Stimulated activated CD8-positive, alpha-beta memory T cell treated with anti-CD3 and anti-CD28 coated beads, Interleukin-7, amount 100 ng/mL, for 48 hours (primary cell): ENCODE results near the gene GFM1.
A peak's percentile ranks its signal among the peaks of the same experiment; 100 is the strongest.

Source experiments
- DNase-seq, 2 donors: peaks; one replicate each; pipeline ENCODE4 v3.0.0-alpha.2; 2020; ENCODE audit warnings: low read depth in 1 of 2; ENCODE audit errors: extremely low read depth in 1 of 2

GFM1 gene

DNA sequence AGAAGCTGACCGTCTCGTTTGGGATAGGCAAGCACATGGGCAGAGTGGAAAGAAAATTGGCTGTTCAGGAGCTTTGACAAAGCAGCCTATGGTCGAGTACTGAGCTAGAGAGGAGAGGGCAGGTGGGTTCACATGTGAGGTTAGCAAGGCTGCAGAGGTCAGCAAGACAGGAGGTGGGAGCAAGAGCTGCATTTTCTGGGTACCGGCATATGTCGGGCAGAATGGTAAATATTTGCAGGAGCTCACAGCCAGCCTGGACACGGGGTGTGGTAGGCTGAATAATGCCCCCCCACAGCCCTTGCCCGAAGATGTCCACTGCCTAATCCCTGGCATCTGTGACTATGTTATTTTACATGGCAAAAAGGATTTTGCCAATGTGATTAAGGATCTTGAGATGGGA, 79.7 kb downstream of the GFM1 start:
- no peak for DNase-seq

DNA sequence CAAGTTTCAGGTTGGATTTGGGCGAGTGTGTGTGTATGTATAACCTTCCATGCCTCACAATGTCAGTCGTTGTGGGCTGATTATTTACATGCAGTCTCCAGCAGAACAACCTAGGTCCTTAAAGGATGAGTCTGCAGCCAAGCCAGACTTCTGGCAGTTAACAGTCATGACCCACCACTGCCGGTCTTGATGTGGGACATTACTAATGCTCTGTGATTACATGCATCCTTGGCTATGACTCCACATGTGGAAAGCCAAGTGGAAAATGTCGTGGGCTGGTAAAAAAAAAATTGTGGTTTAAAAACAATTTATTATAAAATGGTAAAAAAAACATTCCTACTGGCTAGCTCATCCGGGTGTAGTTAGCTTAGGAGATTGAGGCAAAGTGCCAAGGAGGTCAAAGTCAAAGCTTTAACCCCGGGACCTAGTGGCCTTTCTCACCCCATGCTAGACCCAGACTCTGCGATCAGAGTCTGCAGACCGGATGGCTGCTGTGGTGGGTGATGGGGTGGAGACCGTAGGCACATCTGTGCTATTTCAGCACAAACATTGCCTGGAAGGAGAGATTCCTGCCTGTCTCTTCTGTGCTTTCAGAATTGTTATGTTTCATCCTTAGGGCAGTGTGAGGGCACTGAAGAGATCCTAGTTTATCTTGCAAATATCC, 81.2 kb downstream of the GFM1 start:
- DNase-seq, result no peak

DNA sequence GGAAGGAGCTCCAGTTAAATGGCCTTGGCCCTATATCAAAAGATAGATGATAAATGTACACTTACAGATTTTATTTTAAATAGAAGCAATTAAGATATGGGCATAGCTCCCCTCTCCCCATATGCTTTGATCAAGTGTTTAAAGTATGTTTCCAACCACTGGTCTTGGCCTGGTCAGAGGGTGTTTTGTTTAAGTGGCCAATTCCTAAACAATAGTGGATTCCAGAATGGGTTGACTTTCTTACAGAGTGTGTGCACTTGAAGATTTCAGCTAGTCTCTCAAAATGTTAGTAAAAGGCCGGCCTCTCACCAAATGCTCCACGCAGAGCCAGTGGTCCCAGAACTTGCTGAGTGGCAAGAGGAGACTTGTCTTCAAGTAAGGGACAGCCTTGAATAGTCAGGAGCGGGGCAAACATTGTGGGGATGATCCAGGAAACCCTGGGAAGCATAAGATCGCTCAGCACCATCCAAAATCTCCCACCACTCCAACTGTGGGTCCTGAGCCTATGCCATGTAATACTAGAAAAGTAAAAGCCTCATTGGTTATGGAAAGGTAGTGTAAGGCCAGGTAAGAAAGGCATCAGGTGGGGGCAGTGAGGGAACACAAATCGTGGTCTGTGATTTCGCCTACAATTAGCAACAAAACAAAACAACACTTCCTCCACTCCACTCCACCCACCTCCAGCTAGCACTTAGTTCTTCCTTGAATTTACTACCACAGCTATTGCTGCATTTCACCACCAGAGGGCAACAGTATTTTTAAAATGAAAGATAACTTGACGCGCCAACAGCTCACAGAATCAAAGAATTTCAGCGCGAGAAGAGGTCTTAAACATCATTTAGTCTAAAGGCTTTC, 83.1 kb downstream of the GFM1 start:
- no peak for DNase-seq

DNA sequence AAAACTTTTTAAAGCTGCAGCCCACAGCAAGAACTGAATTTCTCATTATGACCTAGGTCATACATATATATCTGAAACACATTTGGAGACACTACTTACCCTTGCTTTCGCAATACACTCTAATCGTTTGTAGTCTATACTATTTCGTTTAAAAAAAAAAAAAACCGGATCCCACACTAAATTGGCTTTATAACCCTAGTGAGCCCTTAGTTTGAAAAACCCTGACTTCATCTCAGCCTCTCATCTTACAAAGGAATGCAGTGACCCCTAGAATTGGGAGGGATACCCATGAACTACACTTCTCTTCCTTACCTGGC, 83.7 kb downstream of the GFM1 start:
- no peak for DNase-seq

DNA sequence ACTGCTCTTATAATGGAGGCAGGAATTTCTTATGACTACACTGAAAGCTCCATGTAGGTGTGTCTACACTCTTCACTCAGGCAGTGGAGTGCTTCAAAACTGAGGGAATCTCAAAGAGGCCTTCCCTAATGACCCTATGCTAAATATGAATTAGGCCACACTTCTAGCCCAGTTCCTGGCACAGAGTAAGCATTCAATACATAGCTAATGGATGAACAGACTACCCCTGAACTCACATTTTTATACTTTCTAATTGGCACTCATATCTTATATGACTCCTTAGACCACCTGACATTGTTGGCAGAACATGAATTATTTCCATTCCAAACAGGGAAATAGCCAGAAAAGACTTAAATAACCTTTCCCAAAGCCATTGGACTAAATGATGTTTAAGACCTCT, 84.5 kb downstream of the GFM1 start:
- DNase-seq, result no peak

DNA sequence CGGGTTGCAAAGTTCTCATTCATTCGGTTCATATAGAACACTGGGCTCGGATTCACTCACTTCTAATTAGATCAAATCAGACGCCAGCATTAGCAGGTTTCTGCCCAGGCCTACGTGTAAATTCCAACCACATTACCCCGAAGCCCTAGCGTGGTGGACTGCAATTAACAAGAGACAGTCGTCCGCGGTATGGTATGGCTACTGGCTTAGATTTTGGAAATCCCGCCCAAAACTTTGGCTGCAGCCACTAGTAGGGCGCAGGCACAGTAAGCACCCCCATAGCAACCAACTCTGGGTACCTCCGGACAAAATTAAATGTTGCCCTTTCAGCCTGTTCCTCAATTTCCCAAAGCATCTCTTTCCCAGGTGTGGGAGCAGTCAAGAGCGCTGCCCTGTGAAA, 87.2 kb downstream of the GFM1 start:
- DNase-seq, result no peak

DNA sequence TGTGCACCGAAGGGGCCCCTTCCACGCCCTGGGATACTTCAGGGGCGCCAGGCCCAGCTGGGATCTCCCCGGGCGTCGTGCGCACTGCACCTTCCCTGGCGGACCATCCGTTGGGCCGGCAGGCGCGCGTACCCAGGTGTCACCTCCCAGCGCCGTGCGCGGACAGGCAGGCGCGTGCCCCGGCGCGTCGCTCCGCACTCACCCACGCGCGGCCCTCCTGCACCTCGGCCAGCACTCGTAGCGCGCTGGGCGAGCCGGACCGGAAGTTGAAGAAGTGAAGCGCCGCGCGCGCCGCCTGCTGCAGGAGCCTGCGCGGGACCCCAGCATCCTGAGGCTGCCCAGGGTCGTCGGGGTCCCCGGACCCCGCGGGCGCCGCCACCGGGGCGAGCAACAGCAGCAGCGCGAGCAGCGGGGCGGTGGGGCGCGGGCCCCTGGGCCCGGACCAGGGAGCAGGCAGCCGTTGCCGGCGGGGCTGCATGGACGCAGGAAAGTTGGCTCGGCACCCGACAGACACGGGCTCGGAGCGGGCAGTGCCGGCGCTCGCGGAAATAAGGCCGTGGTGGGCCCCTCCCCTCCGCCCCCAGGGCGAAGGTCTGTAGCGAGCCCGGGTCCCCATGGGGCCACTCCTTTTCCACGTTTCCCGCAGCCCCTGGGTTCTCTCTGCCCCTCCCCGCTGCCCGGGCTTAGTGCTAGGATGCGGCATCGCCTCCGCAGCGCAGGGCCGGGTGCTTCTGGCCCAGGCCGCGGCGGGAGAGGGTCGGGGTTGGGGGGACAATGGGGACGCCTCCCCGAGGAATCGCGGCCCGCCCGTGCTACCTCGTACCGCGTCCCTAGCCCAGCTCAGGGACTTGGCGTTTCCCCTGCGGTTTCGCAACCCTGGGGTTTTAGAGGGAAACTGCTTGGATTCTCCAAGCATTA, 87.9 kb downstream of the GFM1 start, which contains the start of gene RARRES1:
Gene RARRES1 (minus strand): TSS at position 520 of the 918 bp plus-strand sequence. CDS start 42 bp downstream, at position 478.
- peak; percentile 17 to 21 for DNase-seq

DNA sequence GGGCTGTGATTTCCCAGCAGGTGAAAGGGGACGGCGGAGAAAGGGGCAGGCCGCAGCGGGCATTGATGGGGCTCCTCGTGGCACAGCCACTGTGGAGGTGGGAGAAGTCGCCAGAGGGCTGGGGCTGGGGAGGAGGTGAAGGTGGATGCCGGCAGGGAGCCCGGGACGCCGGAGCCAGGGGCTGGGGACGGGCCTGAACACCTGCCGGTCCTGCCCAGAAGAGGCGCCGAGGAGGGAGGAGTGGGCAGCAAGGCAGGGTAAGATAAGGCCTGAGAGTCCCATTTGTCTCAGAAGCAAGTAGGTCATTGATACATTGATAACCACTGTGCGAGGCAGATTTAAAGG, 88.5 kb downstream of the GFM1 start:
- DNase-seq, result no peak

DNA sequence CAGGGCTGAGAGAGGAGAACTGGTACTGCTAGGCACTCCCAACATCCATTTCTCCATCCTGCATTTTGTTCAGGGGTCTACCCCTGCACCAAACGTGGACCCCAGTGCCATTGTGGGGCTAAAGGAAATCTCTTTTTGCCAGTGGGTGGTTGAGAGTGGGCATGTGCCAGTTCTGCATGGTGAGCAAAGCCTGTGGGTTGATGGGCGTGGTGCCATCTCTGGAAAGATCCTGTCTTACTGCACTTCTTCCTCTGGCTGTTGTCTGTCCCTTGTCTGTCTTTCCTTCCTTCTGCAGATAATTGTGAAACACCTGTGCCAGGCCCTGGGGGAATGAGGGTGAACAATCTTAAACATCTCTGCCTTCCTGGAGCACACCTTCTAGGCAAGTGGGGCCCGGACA, 89.3 kb downstream of the GFM1 start:
- no peak for DNase-seq

DNA sequence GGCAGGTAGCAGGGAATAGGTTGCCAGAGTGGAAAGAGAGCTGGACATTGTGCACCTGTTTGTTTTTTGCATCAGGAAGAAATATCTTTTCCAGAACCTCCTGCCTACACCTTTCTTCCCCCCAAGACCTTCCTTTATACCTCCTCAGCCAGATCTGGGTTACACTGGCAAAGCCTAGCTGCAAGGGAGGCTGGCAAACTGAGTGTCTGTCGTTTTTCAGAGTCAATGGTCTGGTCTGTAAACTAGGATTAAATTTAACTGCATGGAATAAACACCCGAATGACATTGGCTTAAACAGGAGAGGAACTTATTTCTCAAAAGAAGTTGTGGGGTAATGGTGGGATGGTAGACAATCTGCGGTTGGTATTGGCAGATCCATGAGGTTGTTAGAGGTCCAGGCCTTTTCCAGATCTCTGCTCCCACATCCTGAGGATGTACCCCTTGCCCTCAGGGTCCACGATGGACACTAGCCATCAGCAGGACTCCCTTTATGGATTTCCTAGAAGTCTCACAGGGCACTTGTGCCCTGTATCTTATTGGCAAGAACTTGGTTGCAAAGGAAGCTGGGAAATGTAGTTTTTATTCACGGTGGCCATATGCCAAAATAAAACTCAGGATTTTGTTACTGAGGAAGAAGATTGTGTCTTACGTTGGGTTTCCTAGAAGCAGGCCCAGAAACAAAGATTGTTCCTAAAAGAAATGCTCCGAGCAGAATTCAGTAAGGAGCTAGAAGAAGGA, 91.1 kb downstream of the GFM1 start:
- DNase-seq, result no peak

DNA sequence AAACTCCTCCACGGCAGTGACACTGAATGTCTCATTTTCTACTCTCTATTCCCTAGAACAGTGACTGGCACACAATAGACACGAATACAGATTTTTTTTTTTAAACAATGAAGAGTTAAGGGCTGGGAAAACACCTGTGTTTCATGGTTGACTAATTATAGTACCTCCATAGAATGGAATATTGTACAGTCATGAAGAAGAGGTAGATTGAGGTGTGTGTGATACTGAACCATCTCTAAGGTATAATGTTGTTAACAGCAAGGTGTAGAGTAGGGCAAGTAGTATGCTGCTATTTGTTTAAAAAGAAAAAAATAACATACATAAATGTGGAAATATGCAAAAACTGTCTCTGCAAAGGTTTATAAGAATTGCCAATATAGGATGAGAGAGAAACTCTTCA, 93.1 kb downstream of the GFM1 start:
- DNase-seq, result no peak

DNA sequence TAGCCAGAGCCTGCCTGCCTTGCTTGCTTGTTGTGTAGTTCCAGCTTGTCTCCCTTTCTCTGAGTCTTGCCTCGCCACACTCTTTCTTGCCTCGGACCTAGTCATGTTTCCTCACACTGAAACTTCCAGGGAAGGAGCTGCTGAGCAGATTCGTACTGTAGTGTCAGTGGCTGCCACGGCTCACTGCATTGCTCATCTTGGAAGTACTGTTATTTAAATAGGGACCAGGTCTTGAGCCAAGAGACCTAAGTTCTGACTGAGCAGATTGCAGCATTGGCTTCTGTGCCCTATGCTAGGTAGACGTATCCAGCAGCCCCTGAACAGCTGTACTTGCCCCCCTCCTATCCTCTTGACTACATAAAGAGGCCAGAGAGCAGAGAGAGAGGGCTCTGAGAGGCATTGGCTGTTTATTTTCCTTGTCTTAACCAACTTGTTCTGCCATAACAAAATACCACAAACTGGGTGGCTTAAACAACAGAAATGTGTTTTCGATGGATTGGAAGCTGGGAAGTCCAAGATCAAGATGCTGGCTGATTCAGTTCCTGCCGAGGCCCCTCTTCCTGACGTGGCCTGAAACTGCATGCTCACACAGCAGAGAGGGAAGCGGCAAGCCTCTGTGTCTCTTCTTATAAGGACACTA, 93.8 kb downstream of the GFM1 start:
- no peak for DNase-seq

DNA sequence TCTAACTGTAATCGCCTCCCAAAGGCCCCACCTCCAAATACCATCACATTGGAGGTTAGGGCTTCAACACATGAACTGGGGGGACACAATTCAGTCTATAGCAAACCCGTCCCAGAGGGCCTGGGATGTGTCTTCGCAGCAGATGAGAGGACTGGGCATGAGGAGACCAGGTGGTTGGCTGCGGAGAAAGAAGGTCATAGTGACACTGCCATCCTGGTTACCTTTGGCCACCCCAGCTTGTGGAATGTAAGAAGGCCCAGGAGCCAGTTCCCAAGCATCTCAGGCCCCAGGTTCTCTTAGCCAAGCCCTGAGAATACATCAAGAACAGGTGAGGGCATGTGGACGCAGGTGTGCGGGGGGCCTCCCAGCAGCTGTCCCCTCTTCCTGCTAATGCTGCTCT, 94.3 kb downstream of the GFM1 start:
- no peak for DNase-seq

DNA sequence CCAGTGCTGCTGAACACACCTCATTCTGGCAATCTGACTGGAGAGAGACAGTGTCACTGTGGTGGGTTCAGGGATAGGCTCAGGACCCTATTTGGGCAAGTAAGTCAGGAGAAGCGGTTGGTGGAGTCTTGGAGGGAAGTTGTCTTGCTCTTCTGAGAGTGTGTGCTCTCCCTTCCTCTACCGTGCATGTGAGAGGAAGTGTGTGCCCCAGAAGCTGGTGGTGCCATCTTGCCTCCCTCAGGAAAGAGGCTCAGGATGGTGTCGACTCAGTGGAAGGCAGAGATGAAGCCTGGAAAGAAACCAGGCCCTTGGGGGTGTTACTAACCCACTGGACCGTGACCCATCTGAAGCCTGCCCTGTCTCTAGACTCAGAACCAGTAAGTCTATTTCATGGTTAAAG, 94.8 kb downstream of the GFM1 start:
- DNase-seq, result no peak

DNA sequence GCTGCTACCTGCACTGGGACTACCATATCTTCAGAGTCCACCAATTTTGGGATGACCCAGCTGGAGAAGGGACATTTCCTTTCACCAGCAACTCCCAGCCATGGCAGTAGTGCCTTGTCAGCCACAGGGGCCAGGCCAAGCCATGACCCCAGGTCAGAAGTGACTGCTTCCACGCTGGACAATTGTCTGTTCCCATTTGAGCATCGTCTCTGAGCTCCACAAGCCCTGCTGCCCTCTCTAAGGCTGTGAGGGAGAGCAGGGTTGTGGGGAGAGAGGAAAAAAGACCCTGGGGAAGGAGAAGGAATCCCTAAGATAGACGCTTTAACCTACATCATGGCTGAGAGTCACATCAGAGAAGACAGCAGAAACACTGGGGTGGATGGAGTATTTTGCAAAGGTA, 95.3 kb downstream of the GFM1 start:
- DNase-seq, result no peak
